ENCODE data around the gene IZUMO4.

DNA sequence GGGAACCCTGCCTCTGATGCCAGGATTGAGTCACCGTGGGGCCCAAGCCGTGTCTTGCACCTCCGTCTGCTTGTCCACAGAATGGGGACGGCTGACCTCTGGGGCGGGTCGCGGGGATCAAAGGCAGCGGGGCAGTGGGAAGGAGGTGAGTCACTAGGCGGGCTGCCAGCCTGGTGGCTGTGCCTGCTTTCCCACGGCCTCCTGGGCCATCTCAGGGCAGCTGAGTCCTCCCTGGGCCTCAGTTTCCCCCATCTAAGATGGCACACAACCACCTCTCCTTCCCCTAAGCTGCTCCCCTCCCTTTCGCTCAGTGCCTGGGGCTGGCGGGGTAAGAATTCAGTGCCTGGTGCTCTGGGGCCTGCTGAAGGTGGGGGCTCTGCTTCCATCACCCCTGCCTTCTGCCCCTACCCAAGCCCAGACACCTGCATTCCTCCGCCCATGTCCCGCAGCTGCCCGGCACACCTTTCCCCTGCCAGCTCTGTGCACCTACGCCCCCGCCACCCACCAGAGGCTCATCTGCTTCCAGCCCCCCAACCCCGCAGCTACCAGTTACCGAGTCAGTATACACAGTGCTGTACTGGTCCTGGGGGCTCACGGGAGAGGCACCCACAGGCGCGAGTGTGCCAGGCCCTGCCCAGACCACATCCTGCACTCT, 49.1 kb upstream of the IZUMO4 start:
- TF ChIP-seq SP1 (IDR thresholded peaks at IDR 0.05), result no peak
- TF ChIP-seq L3MBTL2 (conservative IDR thresholded peaks at IDR 0.05), result no peak
- TF ChIP-seq FOXM1 (IDR thresholded peaks at IDR 0.05; ENCODE audit: borderline replicate concordance), result no peak
- no peak for TF ChIP-seq ARNT (IDR thresholded peaks at IDR 0.05)
- no peak for TF ChIP-seq FOXA1 (IDR thresholded peaks at IDR 0.05)
- no peak for TF ChIP-seq BHLHE40 (IDR thresholded peaks at IDR 0.05; ENCODE audit: borderline replicate concordance)
- TF ChIP-seq FOXK2 (IDR thresholded peaks at IDR 0.05), result no peak
- TF ChIP-seq TARDBP (IDR thresholded peaks at IDR 0.05), result no peak
- no peak for TF ChIP-seq ZNF384 (IDR thresholded peaks at IDR 0.05)
- no peak for TF ChIP-seq HDGF (IDR thresholded peaks at IDR 0.05; ENCODE audit: borderline replicate concordance)
- no peak for TF ChIP-seq CTBP1 (IDR thresholded peaks at IDR 0.05; ENCODE audit: borderline replicate concordance)
- no peak for TF ChIP-seq NFRKB (IDR thresholded peaks at IDR 0.05)
- no peak for TF ChIP-seq ELF4 (IDR thresholded peaks at IDR 0.05)
